Fibroblast of lung (primary cell): ENCODE data around the gene LAMB2. TPM values are rescaled to one million over a fixed set of nuclear protein-coding genes. Genes with fewer than 3 reads are reported as not detected.

Experiments
- DNase-seq, 2 donors: peaks; one replicate each; pipeline versions ENCODE4 v3.0.0 to v3.0.0-alpha.2; 2010; ENCODE audit warnings: low read depth in 2 of 2
- H2AFZ ChIP-seq: 2 replicates; pipeline ENCODE4 v1.5.1; 2012; ENCODE audit warnings: low read length, control low read depth, inconsistent platforms
- H3K27ac ChIP-seq: 2 replicates; pipeline ENCODE4 v1.5.1; 2011; ENCODE audit warnings: low read length, control low read depth; ENCODE audit not compliant: insufficient read depth
- H3K27me3 ChIP-seq: 2 replicates; pipeline ENCODE4 v1.5.1; 2011; ENCODE audit warnings: mild to moderate bottlenecking, low read length; ENCODE audit not compliant: control insufficient read depth, insufficient read depth
- H3K36me3 ChIP-seq: 2 replicates; pipeline ENCODE4 v1.5.1; 2011; ENCODE audit warnings: low read length; ENCODE audit not compliant: control insufficient read depth, insufficient read depth
- H3K4me1 ChIP-seq: 2 replicates; pipeline ENCODE4 v1.5.1; 2011; ENCODE audit warnings: low read length; ENCODE audit not compliant: control insufficient read depth, insufficient read depth; ENCODE audit errors: extremely low read depth
- H3K4me2 ChIP-seq: 2 replicates; pipeline ENCODE4 v1.5.1; 2011; ENCODE audit warnings: low read length, control low read depth; ENCODE audit not compliant: insufficient read depth; ENCODE audit errors: extremely low read depth
- H3K4me3 ChIP-seq, 4 experiments: fragments of 200-600 bp in 1 of 4; sonication (generic) in 1 of 4; replicated peaks in 1 of 4; 2 replicates each; pipeline ENCODE4 v1.5.1; 2011 to 2016; ENCODE audit warnings: low read length in 4 of 4, low read depth in 3 of 4, mild to moderate bottlenecking in 3 of 4, control low read depth in 2 of 4, inconsistent platforms in 1 of 4, mixed read lengths in 1 of 4; ENCODE audit not compliant: insufficient read depth in 1 of 4; ENCODE audit errors: control extremely low read depth in 1 of 4
- H3K79me2 ChIP-seq: 2 replicates; pipeline ENCODE4 v1.5.1; 2012; ENCODE audit warnings: mild to moderate bottlenecking, low read length, inconsistent platforms; ENCODE audit not compliant: control insufficient read depth, insufficient read depth
- H3K9ac ChIP-seq: 2 replicates; pipeline ENCODE4 v1.5.1; 2011; ENCODE audit warnings: mild to moderate bottlenecking, low read length, control low read depth; ENCODE audit not compliant: insufficient read depth
- H3K9me3 ChIP-seq: 2 replicates; pipeline ENCODE4 v1.5.1; 2012; ENCODE audit warnings: low read depth, low read length; ENCODE audit not compliant: control insufficient read depth, insufficient read depth
- H4K20me1 ChIP-seq: 2 replicates; pipeline ENCODE4 v1.5.1; 2011; ENCODE audit warnings: low read length; ENCODE audit not compliant: control insufficient read depth, insufficient read depth; ENCODE audit errors: extremely low read depth
- CTCF ChIP-seq, 2 donors: IDR thresholded peaks in 1 of 2; conservative IDR thresholded peaks in 1 of 2; 1 replicate in 1 of 2; 2 replicates in 1 of 2; pipeline ENCODE4 v1.5.1; 2011 to 2012; ENCODE audit warnings: low read length in 2 of 2, control low read depth in 1 of 2, inconsistent platforms in 1 of 2, low read depth in 1 of 2, mild to moderate bottlenecking in 1 of 2
- EZH2 ChIP-seq: IDR thresholded peaks from 2 replicates; pipeline ENCODE4 v1.5.1; 2012; ENCODE audit warnings: low read length, control low read depth, mild to moderate bottlenecking; ENCODE audit errors: missing control alignments
- polyA plus RNA-seq, 2 donors: library from polyadenylated mRNA; depleted of rRNA in 1 of 2; stranded (reverse) in 1 of 2; unstranded in 1 of 2; fragments of >200 nt; gene quantifications; 2 replicates each; pipeline ENCODE4 v1.2.1, GENCODE V29; 2011 to 2012; ENCODE audit warnings: missing spikeins in 1 of 2
- total RNA-seq: library from RNA; depleted of rRNA; stranded (reverse); fragments of >200 nt; gene quantifications from 2 replicates; pipeline ENCODE4 v1.2.1, GENCODE V29; 2014

LAMB2 gene
- total and polyA plus RNA-seq, 2 donors (not counting 1 experiment from before 2014, with no cell fraction given): 375 to 1,026 TPM

- peak overlapping the region; percentile 8 for H3K27ac ChIP-seq
- H3K36me3 ChIP-seq: peaks cover 13% of the 10 kb centered on the region
- peak overlapping the region in 1 of 4 experiments; percentile 96 for H3K4me3 ChIP-seq
- peaks cover 16% of the 10 kb centered on the region for H3K4me1 ChIP-seq
- H2AFZ ChIP-seq: no peak overlapping the region
- TF ChIP-seq CTCF (conservative IDR thresholded peaks at IDR 0.05 in 1 of 2, IDR thresholded peaks at IDR 0.05 in 1 of 2; ENCODE audit: low read depth in 1 of 2, low read length in 2 of 2) (no peak), EZH2 (no peak)
- H3K9ac ChIP-seq: no peak overlapping the region
- no peaks in the 10 kb centered on the region for H3K27me3 ChIP-seq
- H3K79me2 ChIP-seq: peaks cover 6% of the 10 kb centered on the region
- H3K4me2 ChIP-seq: no peak overlapping the region
- peak in 1 of 2 donors; percentile 38 for DNase-seq
- no peaks in the 10 kb centered on the region for H3K9me3 ChIP-seq
- H4K20me1 ChIP-seq: no peaks in the 10 kb centered on the region
These were observed 40.9 kb upstream of the LAMB2 start for GRCh38 chr3:49173792-49174170.

- Histone ChIP-seq H4K20me1 (no peaks in the 10 kb centered on the region), H3K9me3 (no peaks in the 10 kb centered on the region), H3K4me1 (peaks cover 16% of the 10 kb centered on the region), H2AFZ (no peak overlapping the region), H3K4me2 (peak overlapping the region; percentile 94), H3K79me2 (peaks cover 6% of the 10 kb centered on the region), H3K36me3 (peaks cover 13% of the 10 kb centered on the region), H3K4me3 (peak overlapping the region in 1 of 4 experiments; percentile 96), H3K27ac (peak overlapping the region; percentile 8), H3K27me3 (no peaks in the 10 kb centered on the region), H3K9ac (no peak overlapping the region)
- TF ChIP-seq CTCF (conservative IDR thresholded peaks at IDR 0.05 in 1 of 2, IDR thresholded peaks at IDR 0.05 in 1 of 2; ENCODE audit: low read depth in 1 of 2, low read length in 2 of 2) (no peak), EZH2 (no peak)
- peak; percentile 15 to 28 for DNase-seq
These were observed 40.4 kb upstream of the LAMB2 start for GRCh38 chr3:49173116-49173791.

GRCh38 chr3:49172551-49173041, 39.7 kb upstream of the LAMB2 start:
- H4K20me1 ChIP-seq: no peaks in the 10 kb centered on the region
- H3K9ac ChIP-seq: no peak overlapping the region
- peaks cover 6% of the 10 kb centered on the region for H3K79me2 ChIP-seq
- peaks cover 13% of the 10 kb centered on the region for H3K36me3 ChIP-seq
- H3K4me2 ChIP-seq: peak overlapping the region; percentile 94
- peaks cover 16% of the 10 kb centered on the region for H3K4me1 ChIP-seq
- no peak for DNase-seq
- H3K9me3 ChIP-seq: no peaks in the 10 kb centered on the region
- H3K27me3 ChIP-seq: no peaks in the 10 kb centered on the region
- TF ChIP-seq EZH2: no peak
- no peak for TF ChIP-seq CTCF (conservative IDR thresholded peaks at IDR 0.05 in 1 of 2, IDR thresholded peaks at IDR 0.05 in 1 of 2; ENCODE audit: low read depth in 1 of 2, low read length in 2 of 2)
- no peak overlapping the region for H3K27ac ChIP-seq
- H3K4me3 ChIP-seq: peak overlapping the region; percentile 61 to 96 (median 84)
- H2AFZ ChIP-seq: no peak overlapping the region
